B cell (primary cell): ENCODE results near the gene CFAP65. TPM values are rescaled to one million over a fixed set of nuclear protein-coding genes. Genes with fewer than 3 reads are reported as not detected.
A peak's percentile ranks its signal among the peaks of the same experiment; 100 is the strongest.

Source experiments
- ATAC-seq: fragments of 200-7000 bp; cut with Tn5 transposase; one replicate; pipeline ENCODE4 v1.10.0; 2021; ENCODE audit warnings: low read depth, mild to moderate bottlenecking, moderate number of reproducible peaks, moderate library complexity
- CTCF ChIA-PET: fragments of 350-600 bp; sonication (Branson Sonifier 250); formaldehyde crosslinking; loops from one replicate; lab custom pipeline; 2021; ENCODE audit warnings: antibody characterized with exemption, inconsistent platforms; lab: Charles Lee
- POLR2A ChIA-PET: fragments of 350-600 bp; sonication (Branson Sonifier 250); formaldehyde crosslinking; loops from one replicate; lab custom pipeline; 2021; ENCODE audit warnings: antibody characterized with exemption; lab: Charles Lee
- DNase-seq: peaks from one replicate; pipeline ENCODE4 v3.0.0; 2013
- H2AFZ ChIP-seq: 2 replicates; pipeline ENCODE4 v1.6.1; 2012; ENCODE audit warnings: mild to moderate bottlenecking, low read depth, low read length; ENCODE audit not compliant: insufficient read depth, poor library complexity, severe bottlenecking
- H3K27ac ChIP-seq, 2 donors: 1 replicate in 1 of 2; 2 replicates in 1 of 2; pipeline ENCODE4 v1.5.1; 2012 to 2013; ENCODE audit warnings: low read length in 2 of 2, mild to moderate bottlenecking in 2 of 2, moderate library complexity in 1 of 2
- H3K27me3 ChIP-seq, 4 experiments: fragments of 200-600 bp in 1 of 4; sonication (generic) in 1 of 4; replicated peaks in 1 of 4; 1 replicate in 2 of 4; 2 replicates in 2 of 4; pipeline versions ENCODE4 v1.6.1 to v1.7.0; 2013 to 2016; ENCODE audit warnings: low read length in 3 of 4, mild to moderate bottlenecking in 2 of 4, mixed read lengths in 1 of 4, moderate library complexity in 1 of 4; ENCODE audit not compliant: insufficient read depth in 4 of 4, control insufficient read depth in 3 of 4; ENCODE audit errors: control extremely low read depth in 1 of 4
- H3K36me3 ChIP-seq, 2 experiments: replicated peaks in 1 of 2; 1 replicate in 1 of 2; 2 replicates in 1 of 2; pipeline versions ENCODE4 v1.6.1 to v1.7.1; 2013; ENCODE audit warnings: low read length in 1 of 2; ENCODE audit not compliant: insufficient read depth in 2 of 2, control insufficient read depth in 1 of 2; ENCODE audit errors: control extremely low read depth in 1 of 2, extremely low read depth in 1 of 2
- H3K4me1 ChIP-seq, 2 donors: fragments of 200-600 bp in 1 of 2; sonication (generic) in 1 of 2; 1 replicate in 1 of 2; 2 replicates in 1 of 2; pipeline versions ENCODE4 v1.5.1 to v1.6.1; 2013 to 2017; ENCODE audit warnings: low read length in 2 of 2; ENCODE audit not compliant: control insufficient read depth in 2 of 2, insufficient read depth in 2 of 2
- H3K4me2 ChIP-seq: replicated peaks from 2 replicates; pipeline ENCODE3; 2012; ENCODE audit warnings: mild to moderate bottlenecking, low read depth, low read length; ENCODE audit not compliant: poor library complexity, severe bottlenecking
- H3K4me3 ChIP-seq, 5 experiments: fragments of 200-600 bp in 1 of 5; sonication (generic) in 1 of 5; 1 replicate in 3 of 5; 2 replicates in 2 of 5; pipeline versions ENCODE4 v1.5.1 to v1.7.0; 2011 to 2016; ENCODE audit warnings: low read length in 4 of 5, mild to moderate bottlenecking in 4 of 5, low read depth in 2 of 5, control low read depth in 1 of 5, moderate library complexity in 1 of 5; ENCODE audit not compliant: insufficient read depth in 1 of 5; ENCODE audit errors: control extremely low read depth in 1 of 5, extremely low read depth in 1 of 5
- H3K79me2 ChIP-seq: fragments of 200-600 bp; sonication (generic); one replicate; pipeline ENCODE4 v1.6.0; 2016; ENCODE audit warnings: low read length; ENCODE audit not compliant: control insufficient read depth, insufficient read depth
- H3K9ac ChIP-seq: fragments of 200-600 bp; sonication (generic); 2 replicates; pipeline ENCODE4 v1.6.1; 2017; ENCODE audit warnings: mild to moderate bottlenecking, low read length, moderate library complexity
- H3K9me3 ChIP-seq, 3 donors: one replicate each; pipeline versions ENCODE4 v1.6.1 to v1.7.1; 2013; ENCODE audit warnings: low read length in 2 of 3; ENCODE audit not compliant: control insufficient read depth in 2 of 3, insufficient read depth in 1 of 3; ENCODE audit errors: control extremely low read depth in 1 of 3
- H4K20me1 ChIP-seq: 2 replicates; pipeline ENCODE4 v1.6.0; 2012; ENCODE audit warnings: mild to moderate bottlenecking, low read length; ENCODE audit not compliant: insufficient read depth, control insufficient read depth, poor library complexity, severe bottlenecking
- H3K27ac Mint-ChIP-seq: one replicate; pipeline ENCODE4 v1.8.0; 2021; ENCODE audit warnings: mixed read lengths
- H3K27me3 Mint-ChIP-seq: one replicate; pipeline ENCODE4 v1.8.0; 2021; ENCODE audit warnings: mixed read lengths
- H3K4me1 Mint-ChIP-seq: one replicate; pipeline ENCODE4 v1.8.0; 2021; ENCODE audit warnings: mixed read lengths
- H3K4me3 Mint-ChIP-seq: one replicate; pipeline ENCODE4 v1.8.0; 2021; ENCODE audit warnings: mixed read lengths
- H3K9me3 Mint-ChIP-seq: one replicate; pipeline ENCODE4 v1.8.0; 2022; ENCODE audit warnings: mixed read lengths; ENCODE audit not compliant: insufficient read depth
- EZH2 ChIP-seq: IDR thresholded peaks from 2 replicates; pipeline ENCODE4 v1.6.1; 2012; ENCODE audit warnings: borderline replicate concordance, low read depth, mild to moderate bottlenecking, moderate library complexity, low read length; ENCODE audit not compliant: insufficient read depth, poor library complexity, severe bottlenecking
- WGBS: methylation state at CpG from one replicate; pipeline ENCODE4 v1.1.5; 2013; ENCODE audit warnings: missing lambda C conversion rate; ENCODE audit not compliant: insufficient coverage; 5-methylcytosine and 5-hydroxymethylcytosine counted together
- intact Hi-C: fragments of 100-400 bp; cut with micrococcal nuclease; formaldehyde crosslinking; loops from one replicate; pipeline ENCODE4 v1.10.0; 2022
- polyA plus RNA-seq: library from polyadenylated mRNA; depleted of rRNA; stranded (reverse); fragments of >200 nt; gene quantifications from 2 replicates; pipeline ENCODE4 v1.2.3, GENCODE V29; 2012
- total RNA-seq, 2 donors: library from RNA; stranded (reverse); fragments of 120-200 nt in 1 of 2; gene quantifications; 1 replicate in 1 of 2; 2 replicates in 1 of 2; pipeline versions ENCODE4 v1.2.3 to v1.2.4, GENCODE V29; 2013 to 2022
- TF ChIP-seq, protein P1 (sequence below): fragments of 200-600 bp; IDR thresholded peaks from one replicate; pipeline ENCODE4 v1.8.0; 2022; ENCODE audit warnings: antibody characterized with exemption, mild to moderate bottlenecking

Gene CFAP65
- total and polyA plus RNA-seq, 2 donors (not counting 1 experiment from before 2014, with no cell fraction given), result not detected

DNA sequence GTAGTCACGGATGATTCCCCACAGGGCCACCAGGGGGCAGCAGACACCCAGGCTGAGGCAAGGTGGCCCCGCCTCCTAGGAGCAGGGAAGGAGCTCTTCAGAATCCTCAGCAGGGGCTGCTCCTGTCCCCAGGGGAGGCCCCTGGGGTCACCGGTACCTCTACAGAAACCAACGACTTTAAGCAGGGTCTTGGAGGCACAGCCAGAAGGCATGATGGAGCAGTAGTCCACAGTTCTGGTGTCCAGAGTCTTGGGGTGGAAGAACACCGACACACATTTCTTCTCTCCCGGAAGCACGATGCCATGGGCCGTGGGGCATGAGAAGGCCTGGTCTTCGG is 11.5 kb downstream of the CFAP65 start:
- no peak overlapping the region for H2AFZ ChIP-seq
- intact Hi-C loops, result loop anchor here (1.0 to 2.0 kb wide), 2 partner anchors 90 to 117 kb away; no protein-coding TSS in a partner anchor
- H3K27ac ChIP-seq, result no peak overlapping the region
- H3K4me3 ChIP-seq, result no peak overlapping the region
- H3K9me3 ChIP-seq, result peaks cover 0 to 6% (median 0%) of the 10 kb centered on the region in 3 donors
- H3K4me3 Mint-ChIP-seq, result no peak overlapping the region
- H3K9ac ChIP-seq, result no peak overlapping the region
- peak; percentile 79 for DNase-seq
- peaks cover 0 to 18% (median 2%) of the 10 kb centered on the region in 4 experiments for H3K27me3 ChIP-seq
- CTCF ChIA-PET, result interaction anchor here (0.5 to 6.4 kb wide), 29 partner anchors 9 to 500 kb away, joined by 3 to 99 read pairs (median 4); partner anchors contain the start of gene IHH
- POLR2A ChIA-PET, result no interaction called here
- 47% methylated on average over 9 of the region's 9 CpGs for WGBS
- H3K9me3 Mint-ChIP-seq, result no peaks in the 10 kb centered on the region
- H3K79me2 ChIP-seq, result no peaks in the 10 kb centered on the region
- TF ChIP-seq EZH2, result no peak
- TF ChIP-seq, protein P1, sequence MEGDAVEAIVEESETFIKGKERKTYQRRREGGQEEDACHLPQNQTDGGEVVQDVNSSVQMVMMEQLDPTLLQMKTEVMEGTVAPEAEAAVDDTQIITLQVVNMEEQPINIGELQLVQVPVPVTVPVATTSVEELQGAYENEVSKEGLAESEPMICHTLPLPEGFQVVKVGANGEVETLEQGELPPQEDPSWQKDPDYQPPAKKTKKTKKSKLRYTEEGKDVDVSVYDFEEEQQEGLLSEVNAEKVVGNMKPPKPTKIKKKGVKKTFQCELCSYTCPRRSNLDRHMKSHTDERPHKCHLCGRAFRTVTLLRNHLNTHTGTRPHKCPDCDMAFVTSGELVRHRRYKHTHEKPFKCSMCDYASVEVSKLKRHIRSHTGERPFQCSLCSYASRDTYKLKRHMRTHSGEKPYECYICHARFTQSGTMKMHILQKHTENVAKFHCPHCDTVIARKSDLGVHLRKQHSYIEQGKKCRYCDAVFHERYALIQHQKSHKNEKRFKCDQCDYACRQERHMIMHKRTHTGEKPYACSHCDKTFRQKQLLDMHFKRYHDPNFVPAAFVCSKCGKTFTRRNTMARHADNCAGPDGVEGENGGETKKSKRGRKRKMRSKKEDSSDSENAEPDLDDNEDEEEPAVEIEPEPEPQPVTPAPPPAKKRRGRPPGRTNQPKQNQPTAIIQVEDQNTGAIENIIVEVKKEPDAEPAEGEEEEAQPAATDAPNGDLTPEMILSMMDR, result peak; percentile 99
- no peaks in the 10 kb centered on the region for H3K36me3 ChIP-seq
- H3K4me1 ChIP-seq, result no peaks in the 10 kb centered on the region
- no peak overlapping the region for H3K27ac Mint-ChIP-seq
- H4K20me1 ChIP-seq, result no peaks in the 10 kb centered on the region
- peak; percentile 89 for ATAC-seq
- H3K4me2 ChIP-seq, result no peak overlapping the region
- no peaks in the 10 kb centered on the region for H3K4me1 Mint-ChIP-seq
- peaks cover 44% of the 10 kb centered on the region for H3K27me3 Mint-ChIP-seq

- no peak overlapping the region for H3K9ac ChIP-seq
- no peaks in the 10 kb centered on the region for H3K36me3 ChIP-seq
- H3K4me2 ChIP-seq, result no peak overlapping the region
- DNase-seq (no peak), ATAC-seq (no peak)
- H3K4me3 ChIP-seq, result no peak overlapping the region
- peaks cover 0 to 6% (median 0%) of the 10 kb centered on the region in 3 donors for H3K9me3 ChIP-seq
- no peaks in the 10 kb centered on the region for H3K4me1 Mint-ChIP-seq
- H3K27ac Mint-ChIP-seq, result no peak overlapping the region
- no peaks in the 10 kb centered on the region for H3K4me1 ChIP-seq
- no peaks in the 10 kb centered on the region for H3K79me2 ChIP-seq
- ChIA-PET POLR2A (no interaction called here), CTCF (interaction anchor here (0.6 to 6.4 kb wide), 26 partner anchors 10 to 501 kb away, joined by 3 to 99 read pairs (median 4); partner anchors contain the start of gene IHH)
- peaks cover 39% of the 10 kb centered on the region for H3K27me3 Mint-ChIP-seq
- no peak for TF ChIP-seq EZH2
- TF ChIP-seq, protein P1, result no peak
- no peak overlapping the region for H3K27ac ChIP-seq
- intact Hi-C loops, result loop anchor here (1.0 to 2.0 kb wide), 2 partner anchors 90 to 118 kb away; no protein-coding TSS in a partner anchor
- H3K27me3 ChIP-seq, result peaks cover 0 to 18% (median 0%) of the 10 kb centered on the region in 4 experiments
- H3K9me3 Mint-ChIP-seq, result no peaks in the 10 kb centered on the region
- H3K4me3 Mint-ChIP-seq, result no peak overlapping the region
- 85% methylated on average over 11 of the region's 13 CpGs for WGBS
- H2AFZ ChIP-seq, result no peak overlapping the region
- H4K20me1 ChIP-seq, result no peaks in the 10 kb centered on the region
These were observed 12.1 kb downstream of the CFAP65 start for GRCh38 chr2:219028996-219029828.
